Stimulated activated memory B cell treated with anti-CD40 and anti-IgM and Interleukin-4, amounts not matched to agents 10 μg/mL and 1 μg/mL and 100 μg/mL, for 72 hours (primary cell): ENCODE measurements around the gene ZC3H12A.

Experiments used
- ATAC-seq: fragments of 150-1000 bp; cut with Tn5 transposase; 2 replicates; pipeline ENCODE4 v1.10.0; 2021
- H3K27ac Mint-ChIP-seq: one replicate; pipeline ENCODE4 v1.8.0; 2022; ENCODE audit warnings: mild to moderate bottlenecking, mixed read lengths
- H3K27me3 Mint-ChIP-seq: one replicate; pipeline ENCODE4 v1.8.0; 2022; ENCODE audit warnings: mixed read lengths
- H3K36me3 Mint-ChIP-seq: one replicate; pipeline ENCODE4 v1.8.0; 2022; ENCODE audit warnings: mixed read lengths
- H3K4me1 Mint-ChIP-seq: one replicate; pipeline ENCODE4 v1.8.0; 2022; ENCODE audit warnings: mixed read lengths
- H3K4me3 Mint-ChIP-seq: one replicate; pipeline ENCODE4 v1.8.0; 2022; ENCODE audit warnings: mild to moderate bottlenecking, moderate library complexity, mixed read lengths
- H3K9me3 Mint-ChIP-seq: one replicate; pipeline ENCODE4 v1.8.0; 2022; ENCODE audit warnings: mixed read lengths

ZC3H12A gene

GRCh38 chr1:37474046-37474696, at the start of gene ZC3H12A:
ZC3H12A (plus strand) TSS chr1:37474580; CDS start chr1:37475497, 917 bp downstream.
- peak within 1 kb of the TSS; percentile 97 for H3K27ac Mint-ChIP-seq
- no peaks in the 10 kb centered on the region for H3K27me3 Mint-ChIP-seq
- H3K4me1 Mint-ChIP-seq = peaks cover 51% of the 10 kb centered on the region
- peaks cover 41% of the 10 kb centered on the region for H3K36me3 Mint-ChIP-seq
- H3K4me3 Mint-ChIP-seq = peak within 1 kb of the TSS; percentile 97
- no peaks in the 10 kb centered on the region for H3K9me3 Mint-ChIP-seq
- peak; percentile 85 for ATAC-seq

GRCh38 chr1:37425221-37425620, 49.2 kb upstream of the ZC3H12A start:
- no peaks in the 10 kb centered on the region for H3K36me3 Mint-ChIP-seq
- H3K4me3 Mint-ChIP-seq = no peak overlapping the region
- H3K27ac Mint-ChIP-seq = no peak overlapping the region
- no peak for ATAC-seq
- peaks cover 50% of the 10 kb centered on the region for H3K27me3 Mint-ChIP-seq
- H3K9me3 Mint-ChIP-seq = no peaks in the 10 kb centered on the region
- no peaks in the 10 kb centered on the region for H3K4me1 Mint-ChIP-seq

- H3K4me1 Mint-ChIP-seq = no peaks in the 10 kb centered on the region
- H3K27ac Mint-ChIP-seq = no peak overlapping the region
- ATAC-seq = no peak
- H3K27me3 Mint-ChIP-seq = peaks cover 51% of the 10 kb centered on the region
- no peaks in the 10 kb centered on the region for H3K36me3 Mint-ChIP-seq
- H3K4me3 Mint-ChIP-seq = no peak overlapping the region
- H3K9me3 Mint-ChIP-seq = no peaks in the 10 kb centered on the region
Observed at GRCh38 chr1:37429029-37429428, 45.4 kb upstream of the ZC3H12A start.

- Mint-ChIP-seq H3K4me1 (no peaks in the 10 kb centered on the region), H3K27me3 (peaks cover 60% of the 10 kb centered on the region)
Observed at GRCh38 chr1:37430103-37430985, 44.0 kb upstream of the ZC3H12A start.

GRCh38 chr1:37432716-37433115, 41.7 kb upstream of the ZC3H12A start:
- Mint-ChIP-seq H3K27me3 (peaks cover 56% of the 10 kb centered on the region), H3K9me3 (no peaks in the 10 kb centered on the region), H3K36me3 (no peaks in the 10 kb centered on the region), H3K4me3 (no peak overlapping the region), H3K27ac (no peak overlapping the region), H3K4me1 (no peaks in the 10 kb centered on the region)
- no peak for ATAC-seq

More at GRCh38 chr1:37430103-37430985, 44.0 kb upstream of the ZC3H12A start:
- no peak overlapping the region for H3K4me3 Mint-ChIP-seq
- H3K27ac Mint-ChIP-seq = no peak overlapping the region
- no peaks in the 10 kb centered on the region for H3K36me3 Mint-ChIP-seq
- ATAC-seq = no peak
- H3K9me3 Mint-ChIP-seq = no peaks in the 10 kb centered on the region

- no peak for ATAC-seq
- no peak overlapping the region for H3K27ac Mint-ChIP-seq
- no peaks in the 10 kb centered on the region for H3K9me3 Mint-ChIP-seq
- no peaks in the 10 kb centered on the region for H3K4me1 Mint-ChIP-seq
- no peak overlapping the region for H3K4me3 Mint-ChIP-seq
- H3K36me3 Mint-ChIP-seq = no peaks in the 10 kb centered on the region
- H3K27me3 Mint-ChIP-seq = peaks cover 56% of the 10 kb centered on the region
Observed at GRCh38 chr1:37433171-37433570, 41.2 kb upstream of the ZC3H12A start.

- Mint-ChIP-seq H3K27me3 (peaks cover 48% of the 10 kb centered on the region), H3K9me3 (no peaks in the 10 kb centered on the region), H3K4me3 (no peak overlapping the region), H3K4me1 (no peaks in the 10 kb centered on the region), H3K27ac (no peak overlapping the region), H3K36me3 (no peaks in the 10 kb centered on the region)
- ATAC-seq = peak; percentile 81
Observed at GRCh38 chr1:37434292-37435225, 39.8 kb upstream of the ZC3H12A start.

- Mint-ChIP-seq H3K36me3 (no peaks in the 10 kb centered on the region), H3K9me3 (no peaks in the 10 kb centered on the region), H3K4me3 (no peak overlapping the region), H3K27me3 (peaks cover 27% of the 10 kb centered on the region), H3K27ac (no peak overlapping the region), H3K4me1 (no peaks in the 10 kb centered on the region)
- no peak for ATAC-seq
Observed at GRCh38 chr1:37437087-37437486, 37.3 kb upstream of the ZC3H12A start.

GRCh38 chr1:37438037-37438868, 36.1 kb upstream of the ZC3H12A start:
- Mint-ChIP-seq H3K36me3 (no peaks in the 10 kb centered on the region), H3K4me1 (no peaks in the 10 kb centered on the region)
- no peak for ATAC-seq

GRCh38 chr1:37438869-37439343, 35.5 kb upstream of the ZC3H12A start:
- no peaks in the 10 kb centered on the region for H3K9me3 Mint-ChIP-seq
- ATAC-seq = no peak
- no peak overlapping the region for H3K27ac Mint-ChIP-seq
- no peak overlapping the region for H3K4me3 Mint-ChIP-seq
- no peaks in the 10 kb centered on the region for H3K36me3 Mint-ChIP-seq
- H3K27me3 Mint-ChIP-seq = peaks cover 39% of the 10 kb centered on the region
- no peaks in the 10 kb centered on the region for H3K4me1 Mint-ChIP-seq

More at GRCh38 chr1:37438037-37438868, 36.1 kb upstream of the ZC3H12A start:
- H3K27me3 Mint-ChIP-seq = peaks cover 38% of the 10 kb centered on the region
- no peak overlapping the region for H3K27ac Mint-ChIP-seq
- H3K9me3 Mint-ChIP-seq = no peaks in the 10 kb centered on the region
- no peak overlapping the region for H3K4me3 Mint-ChIP-seq

- peaks cover 39% of the 10 kb centered on the region for H3K27me3 Mint-ChIP-seq
- no peak overlapping the region for H3K27ac Mint-ChIP-seq
- H3K4me1 Mint-ChIP-seq = no peaks in the 10 kb centered on the region
- no peaks in the 10 kb centered on the region for H3K9me3 Mint-ChIP-seq
- no peak overlapping the region for H3K4me3 Mint-ChIP-seq
- no peak for ATAC-seq
- no peaks in the 10 kb centered on the region for H3K36me3 Mint-ChIP-seq
Observed at GRCh38 chr1:37439349-37439995, 34.9 kb upstream of the ZC3H12A start.

- no peaks in the 10 kb centered on the region for H3K9me3 Mint-ChIP-seq
- peaks cover 2% of the 10 kb centered on the region for H3K4me1 Mint-ChIP-seq
- peaks cover 28% of the 10 kb centered on the region for H3K27me3 Mint-ChIP-seq
Observed at GRCh38 chr1:37441490-37441889, 32.9 kb upstream of the ZC3H12A start.

GRCh38 chr1:37442139-37442538, 32.2 kb upstream of the ZC3H12A start:
- H3K36me3 Mint-ChIP-seq = peaks cover 4% of the 10 kb centered on the region
- H3K4me1 Mint-ChIP-seq = peaks cover 7% of the 10 kb centered on the region
- no peak overlapping the region for H3K4me3 Mint-ChIP-seq
- ATAC-seq = peak; percentile 21
- H3K9me3 Mint-ChIP-seq = no peaks in the 10 kb centered on the region
- peaks cover 28% of the 10 kb centered on the region for H3K27me3 Mint-ChIP-seq
- H3K27ac Mint-ChIP-seq = no peak overlapping the region

More at GRCh38 chr1:37441490-37441889, 32.9 kb upstream of the ZC3H12A start:
- peaks cover 4% of the 10 kb centered on the region for H3K36me3 Mint-ChIP-seq
- ATAC-seq = no peak
- H3K4me3 Mint-ChIP-seq = no peak overlapping the region
- H3K27ac Mint-ChIP-seq = no peak overlapping the region

GRCh38 chr1:37442644-37443043, 31.7 kb upstream of the ZC3H12A start:
- Mint-ChIP-seq H3K27me3 (peaks cover 28% of the 10 kb centered on the region), H3K27ac (no peak overlapping the region), H3K36me3 (peaks cover 4% of the 10 kb centered on the region), H3K4me1 (peaks cover 7% of the 10 kb centered on the region), H3K4me3 (no peak overlapping the region), H3K9me3 (no peaks in the 10 kb centered on the region)
- no peak for ATAC-seq
